HG03457 (cell line): ENCODE data around the gene RPRD1A.
"Not testable (repeated sequence)": the region's sequence is repeated elsewhere in the genome, so short reads cannot be mapped to it uniquely, and the experiment has no call there.

Experiments
- ATAC-seq: cut with Tn5 transposase; IDR thresholded peaks from one replicate; pipeline ENCODE4 v1.9.1; 2021; ENCODE audit warnings: moderate number of reproducible peaks; ENCODE audit not compliant: unreplicated experiment

Gene RPRD1A

GRCh38 chr18:36067055-36067957, at the start of gene RPRD1A:
RPRD1A (minus strand) TSS chr18:36067559; CDS start chr18:36067404, 155 bp downstream.
- peak; percentile 89 for ATAC-seq

GRCh38 chr18:36116771-36117170, 49.4 kb upstream of the RPRD1A start:
- not testable (repeated sequence) for ATAC-seq

- no peak for ATAC-seq
Measured at GRCh38 chr18:36114738-36115137, 47.4 kb upstream of the RPRD1A start.

- no peak for ATAC-seq
Measured at GRCh38 chr18:36114251-36114650, 46.9 kb upstream of the RPRD1A start.

GRCh38 chr18:36112302-36112701, 44.9 kb upstream of the RPRD1A start:
- no peak for ATAC-seq

- no peak for ATAC-seq
Measured at GRCh38 chr18:36109737-36110136, 42.4 kb upstream of the RPRD1A start.

GRCh38 chr18:36108601-36109000, 41.2 kb upstream of the RPRD1A start:
- ATAC-seq, result no peak

GRCh38 chr18:36108196-36108595, 40.8 kb upstream of the RPRD1A start:
- no peak for ATAC-seq

GRCh38 chr18:36107477-36107876, 40.1 kb upstream of the RPRD1A start:
- ATAC-seq, result no peak

GRCh38 chr18:36104749-36105148, 37.4 kb upstream of the RPRD1A start:
- no peak for ATAC-seq

- ATAC-seq, result no peak
Measured at GRCh38 chr18:36101943-36102342, 34.6 kb upstream of the RPRD1A start.

GRCh38 chr18:36099311-36099710, 32.0 kb upstream of the RPRD1A start:
- ATAC-seq, result no peak

- no peak for ATAC-seq
Measured at GRCh38 chr18:36096955-36097354, 29.6 kb upstream of the RPRD1A start.

GRCh38 chr18:36095936-36096519, 28.7 kb upstream of the RPRD1A start:
- ATAC-seq, result no peak

GRCh38 chr18:36094431-36094830, 27.1 kb upstream of the RPRD1A start:
- no peak for ATAC-seq

- ATAC-seq, result not testable (repeated sequence)
Measured at GRCh38 chr18:36092116-36092515, 24.8 kb upstream of the RPRD1A start.

- ATAC-seq, result no peak
Measured at GRCh38 chr18:36089001-36089400, 21.6 kb upstream of the RPRD1A start.

- ATAC-seq, result no peak
Measured at GRCh38 chr18:36088256-36088655, 20.9 kb upstream of the RPRD1A start.

- no peak for ATAC-seq
Measured at GRCh38 chr18:36086186-36086585, 18.8 kb upstream of the RPRD1A start.

GRCh38 chr18:36085195-36085594, 17.8 kb upstream of the RPRD1A start:
- ATAC-seq, result no peak

GRCh38 chr18:36083729-36084128, 16.4 kb upstream of the RPRD1A start:
- no peak for ATAC-seq

- ATAC-seq, result not testable (repeated sequence)
Measured at GRCh38 chr18:36081118-36081517, 13.8 kb upstream of the RPRD1A start.
